H1 (cell line): ENCODE data around the gene TMED8.

Source experiments
- CBX8 ChIP-seq: fragments of 300-800, 300-1000 bp; sonication (generic); IDR thresholded peaks from 2 replicates; pipeline ENCODE4 v1.7.1; 2016; ENCODE audit warnings: low read depth, low read length, borderline replicate concordance
- EZH2 ChIP-seq: fragments of 200-600 bp; sonication (generic); IDR thresholded peaks from 2 replicates; pipeline ENCODE4 v1.7.1; 2012; ENCODE audit warnings: low read depth, mild to moderate bottlenecking, moderate library complexity, low read length, inconsistent platforms; ENCODE audit not compliant: severe bottlenecking

- TF ChIP-seq EZH2 (no peak), CBX8 (no peak)
Observed at GRCh38 chr14:77324289-77324688, 52.6 kb downstream of the TMED8 start.
